ENCODE results near the gene ARHGAP25.

ARHGAP25 gene

GRCh38 chr2:68829749-68830148, 95.1 kb downstream of the ARHGAP25 start:
- no peak for DNase-seq (ENCODE audit: low read depth, low spot score)

DNA sequence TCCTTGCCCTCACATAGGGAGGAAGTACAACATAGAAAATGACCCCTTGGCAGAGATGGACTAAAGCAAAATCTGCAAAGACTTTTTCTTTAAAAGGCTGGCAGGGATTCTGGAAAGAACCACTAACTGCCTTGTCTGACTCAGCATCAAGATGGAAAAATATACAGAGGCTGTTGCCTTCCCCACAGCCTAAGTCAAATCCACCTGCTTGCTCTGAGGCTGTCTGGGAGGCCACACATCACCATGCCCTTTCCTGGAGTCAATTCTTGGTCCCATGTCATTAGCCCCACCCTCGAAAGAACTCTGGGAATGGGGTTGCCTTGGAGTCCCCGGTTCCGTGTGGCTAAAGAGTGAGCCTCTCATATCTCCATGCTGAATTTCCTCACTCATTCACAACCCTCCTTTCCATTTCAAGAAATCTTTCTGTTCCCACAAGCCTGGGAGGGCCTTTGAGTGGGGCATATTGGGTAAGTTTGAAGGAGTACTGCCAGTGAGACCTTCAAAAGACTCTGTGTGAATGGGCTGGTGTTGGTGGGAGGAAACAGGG, 97.1 kb downstream of the ARHGAP25 start:
- DNase-seq (ENCODE audit: low read depth, low spot score): no peak

- DNase-seq (ENCODE audit: low read depth, low spot score): peak; percentile 1
Observed at GRCh38 chr2:68832233-68832869, 97.7 kb downstream of the ARHGAP25 start.

GRCh38 chr2:68833162-68833561, 98.6 kb downstream of the ARHGAP25 start:
- no peak for DNase-seq (ENCODE audit: low read depth, low spot score)

GRCh38 chr2:68834737-68835376, 100.2 kb downstream of the ARHGAP25 start:
- DNase-seq (ENCODE audit: low read depth, low spot score): no peak

DNA sequence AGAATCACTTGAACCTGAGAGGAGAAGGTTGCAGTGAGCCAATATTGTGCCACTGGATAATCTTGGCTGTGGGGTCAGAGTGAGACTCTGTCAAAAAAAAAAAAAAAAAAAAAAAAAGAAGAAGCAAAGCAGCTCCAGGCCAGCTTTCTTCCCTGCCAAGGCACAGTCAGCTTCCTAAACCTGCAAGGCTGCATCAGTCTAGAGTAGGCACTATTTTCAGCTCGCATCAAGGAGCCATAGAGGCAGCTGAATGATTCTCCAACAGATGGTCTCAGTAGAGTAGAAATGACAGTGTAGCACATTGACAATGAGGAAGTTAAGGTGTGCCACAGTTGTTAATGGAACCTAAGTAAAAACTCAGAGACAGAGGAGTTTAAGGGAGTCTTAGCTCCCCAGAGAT, 101.0 kb downstream of the ARHGAP25 start:
- no peak for DNase-seq (ENCODE audit: low read depth, low spot score)

DNA sequence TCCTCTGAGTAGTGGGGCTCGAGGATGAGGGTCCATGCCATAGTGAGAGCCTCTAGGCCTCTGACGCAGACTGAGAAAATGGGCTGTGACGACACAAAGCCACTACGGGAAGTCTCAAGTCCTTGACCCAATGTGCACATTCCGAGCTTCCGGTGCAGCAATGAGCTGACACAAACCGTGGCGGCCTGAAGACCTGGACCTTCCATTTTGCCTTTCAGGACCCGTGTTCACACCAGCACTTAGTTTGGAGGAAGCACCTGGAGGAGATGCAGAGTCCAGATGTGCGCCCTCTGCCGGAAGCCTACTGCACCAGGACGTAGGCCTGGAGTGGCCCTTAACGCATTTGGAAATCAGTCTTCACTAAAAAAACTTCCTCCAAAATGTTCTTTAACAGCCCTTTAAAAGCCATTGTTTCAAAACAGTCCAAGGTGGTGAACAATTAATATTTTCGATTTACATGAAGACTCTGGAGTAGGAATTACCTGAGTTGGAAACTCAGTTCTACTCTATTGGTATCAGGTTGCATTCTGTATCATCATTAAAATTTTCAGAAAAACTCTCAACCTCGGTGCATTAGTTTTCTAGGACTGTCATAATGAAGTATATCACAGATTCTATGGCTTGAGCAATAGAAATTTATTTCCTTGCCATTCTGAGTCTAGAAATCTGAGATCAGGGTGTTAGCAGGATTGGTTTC, 102.7 kb downstream of the ARHGAP25 start:
- DNase-seq (ENCODE audit: low read depth, low spot score): peak; percentile 49

- no peak for DNase-seq (ENCODE audit: low read depth, low spot score)
Observed at GRCh38 chr2:68837861-68838341, 103.3 kb downstream of the ARHGAP25 start.

- DNase-seq (ENCODE audit: low read depth, low spot score): no peak
Observed at GRCh38 chr2:68838641-68839040, 104.0 kb downstream of the ARHGAP25 start.

DNA sequence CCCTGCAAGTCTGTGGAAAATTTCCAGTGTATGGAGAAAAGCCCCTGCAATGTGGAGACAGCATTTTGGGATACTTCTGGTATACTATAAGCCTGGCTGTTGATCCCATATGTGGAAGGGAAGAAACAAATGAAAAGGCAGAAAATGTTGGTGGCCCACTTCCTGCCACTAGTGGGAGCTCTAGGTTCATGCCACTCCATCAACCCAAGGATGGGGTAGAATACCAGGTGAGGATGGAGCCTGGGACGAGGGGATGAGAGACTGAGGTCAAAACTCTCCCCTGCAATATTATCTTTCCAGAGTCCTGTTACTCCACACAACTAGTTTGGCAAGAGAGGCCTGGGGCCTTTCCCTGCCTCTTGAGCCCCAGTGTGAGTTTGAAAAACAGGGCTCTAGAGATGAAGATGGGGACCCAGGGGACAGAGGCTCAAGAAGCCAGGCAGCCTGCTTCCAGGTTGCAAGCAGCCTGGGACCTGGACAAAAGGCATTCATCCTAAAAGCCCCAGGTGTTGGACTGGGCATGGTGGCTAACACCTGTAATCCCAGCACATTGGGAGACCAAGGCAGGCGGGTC, 104.7 kb downstream of the ARHGAP25 start:
- DNase-seq (ENCODE audit: low read depth, low spot score): no peak

DNA sequence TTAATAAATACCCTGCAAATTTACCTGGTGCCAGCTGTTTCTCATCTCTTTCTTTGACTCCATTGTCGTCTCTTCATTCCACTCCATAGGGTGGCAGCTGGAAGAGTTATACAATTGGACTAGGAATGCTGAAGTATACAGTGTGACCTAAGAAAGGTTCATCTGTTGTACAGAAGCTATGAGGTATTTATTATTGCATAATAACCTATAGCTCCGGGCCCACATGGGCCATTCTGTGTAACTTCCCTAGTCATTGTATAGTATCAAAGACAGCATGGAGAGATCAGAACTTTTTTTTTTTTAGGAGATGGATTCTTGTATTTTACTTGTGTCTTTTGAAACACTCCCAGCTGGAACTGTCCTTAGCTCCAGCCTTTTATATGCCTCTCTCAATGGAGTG, 110.4 kb downstream of the ARHGAP25 start:
- DNase-seq (ENCODE audit: low read depth, low spot score): no peak

DNA sequence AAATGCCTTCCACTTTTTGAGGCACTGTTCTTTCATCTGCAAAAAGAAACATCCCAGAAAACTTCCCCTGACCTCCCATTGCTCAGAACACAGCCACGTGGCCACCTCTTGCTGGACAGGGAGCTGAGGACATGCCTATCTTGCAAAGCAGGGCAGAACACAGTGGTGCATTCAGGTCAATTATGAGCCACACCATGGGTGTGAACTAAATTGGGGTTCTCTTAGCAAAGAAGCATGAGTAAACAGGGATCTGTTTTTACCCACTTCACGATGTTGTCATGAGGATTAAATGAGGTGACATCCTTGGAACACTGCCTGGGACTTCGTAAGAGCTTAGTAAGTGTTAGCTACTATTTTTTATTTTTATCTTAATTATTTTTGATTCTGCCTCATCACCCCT, 111.5 kb downstream of the ARHGAP25 start:
- DNase-seq (ENCODE audit: low read depth, low spot score): no peak

DNA sequence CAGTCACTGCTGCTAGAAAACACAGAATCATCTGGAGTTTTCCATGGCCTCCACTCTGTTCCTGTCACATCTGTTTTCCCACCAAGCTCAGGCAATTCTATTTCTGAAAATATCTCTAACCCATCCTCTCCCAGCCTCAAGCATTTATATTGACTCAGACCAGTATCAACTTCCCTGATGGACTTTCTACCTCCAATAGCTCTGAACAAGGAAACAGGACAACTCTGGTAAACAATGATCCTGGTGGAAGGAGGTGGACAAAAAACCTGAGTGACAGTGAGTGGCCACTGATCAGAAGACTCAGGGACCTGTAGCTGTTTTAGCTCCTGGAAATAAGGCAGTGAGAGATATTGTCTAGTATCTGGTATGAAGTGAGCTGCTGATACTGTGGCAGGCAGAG, 113.1 kb downstream of the ARHGAP25 start:
- no peak for DNase-seq (ENCODE audit: low read depth, low spot score)

DNA sequence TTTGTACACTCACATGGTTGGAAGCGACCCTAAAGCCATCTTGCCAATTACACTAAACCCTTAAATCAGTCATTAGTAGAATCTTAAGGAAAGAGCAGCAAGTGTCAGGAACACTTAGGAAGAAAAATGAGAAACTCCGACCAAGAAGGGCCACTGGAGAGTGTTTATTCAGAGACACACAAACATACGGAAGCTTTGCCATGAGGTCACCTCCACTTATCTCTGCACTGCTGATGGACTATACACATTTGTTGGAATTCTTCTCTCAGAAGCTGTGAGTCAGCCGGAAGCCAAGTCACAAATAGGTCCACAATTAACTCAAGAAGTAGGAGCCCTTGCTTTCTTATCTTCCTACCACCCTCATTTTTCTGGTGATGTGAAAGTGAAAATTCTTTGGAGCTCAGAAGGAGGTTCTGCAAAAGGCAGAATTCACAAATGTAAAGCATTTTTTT, 115.0 kb downstream of the ARHGAP25 start:
- no peak for DNase-seq (ENCODE audit: low read depth, low spot score)

DNA sequence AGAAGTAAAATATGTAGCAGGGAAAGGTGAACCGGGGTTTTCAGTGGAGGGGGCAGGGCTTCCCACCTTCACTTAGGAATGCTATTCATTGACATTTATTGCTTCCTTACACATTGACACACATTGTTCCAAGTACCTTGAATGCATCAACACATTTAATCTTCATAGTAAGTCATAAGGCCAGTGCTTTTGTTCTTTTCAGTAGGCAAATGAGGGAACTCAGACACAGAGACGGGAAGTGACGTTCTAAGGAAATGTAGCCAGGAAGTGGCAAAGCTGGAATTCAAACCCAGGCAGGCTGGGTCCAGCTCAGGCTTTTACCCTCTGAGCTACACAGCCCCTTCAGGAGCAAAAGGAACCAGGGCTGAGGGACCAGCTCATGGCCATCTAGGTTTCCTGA, 115.9 kb downstream of the ARHGAP25 start:
- no peak for DNase-seq (ENCODE audit: low read depth, low spot score)

- DNase-seq (ENCODE audit: low read depth, low spot score): no peak
Observed at GRCh38 chr2:68853035-68853434, 118.4 kb downstream of the ARHGAP25 start.

GRCh38 chr2:68853915-68854314, 119.3 kb downstream of the ARHGAP25 start:
- DNase-seq (ENCODE audit: low read depth, low spot score): no peak

GRCh38 chr2:68854476-68854875, 119.9 kb downstream of the ARHGAP25 start:
- DNase-seq (ENCODE audit: low read depth, low spot score): no peak

- DNase-seq (ENCODE audit: low read depth, low spot score): no peak
Observed at GRCh38 chr2:68855550-68855949, 120.9 kb downstream of the ARHGAP25 start.

GRCh38 chr2:68857202-68857845, 122.7 kb downstream of the ARHGAP25 start:
- DNase-seq (ENCODE audit: low read depth, low spot score): no peak

DNA sequence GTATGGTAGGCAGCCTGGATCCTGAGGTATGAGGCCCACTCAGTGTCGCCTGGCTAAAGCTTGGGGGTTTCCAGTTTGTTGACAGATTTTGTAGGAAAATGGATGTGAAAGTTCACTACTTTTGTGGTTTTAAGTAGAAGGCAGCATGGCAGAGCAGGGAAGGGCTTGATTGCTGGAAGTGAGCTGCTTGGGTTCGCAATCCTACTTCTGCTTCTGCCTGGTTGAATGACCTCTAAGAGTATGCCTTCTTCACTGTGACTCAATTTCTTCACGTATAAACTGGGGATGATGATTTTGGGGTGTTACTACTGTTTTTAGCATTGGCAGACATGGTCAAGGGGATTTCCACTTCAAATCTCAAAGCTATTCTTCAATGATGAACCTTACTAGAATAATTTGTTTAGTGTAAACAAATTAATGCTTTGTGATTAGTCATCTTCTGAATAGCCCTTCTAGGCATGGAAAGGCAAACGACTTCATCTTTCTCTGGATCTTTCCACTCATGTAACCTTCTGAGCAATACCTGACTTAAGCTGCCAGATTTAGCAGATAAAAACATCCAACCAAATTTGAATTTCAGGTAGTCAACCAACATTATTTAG, 123.3 kb downstream of the ARHGAP25 start:
- no peak for DNase-seq (ENCODE audit: low read depth, low spot score)

Data from activated naive CD8-positive, alpha-beta T cell treated with anti-CD3 and anti-CD28 coated beads, Interleukin-2, amount 50 U/mL, for 16 hours (primary cell).